ENCODE data around the gene NOP16.

NOP16 gene, protein sequence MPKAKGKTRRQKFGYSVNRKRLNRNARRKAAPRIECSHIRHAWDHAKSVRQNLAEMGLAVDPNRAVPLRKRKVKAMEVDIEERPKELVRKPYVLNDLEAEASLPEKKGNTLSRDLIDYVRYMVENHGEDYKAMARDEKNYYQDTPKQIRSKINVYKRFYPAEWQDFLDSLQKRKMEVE

DNA sequence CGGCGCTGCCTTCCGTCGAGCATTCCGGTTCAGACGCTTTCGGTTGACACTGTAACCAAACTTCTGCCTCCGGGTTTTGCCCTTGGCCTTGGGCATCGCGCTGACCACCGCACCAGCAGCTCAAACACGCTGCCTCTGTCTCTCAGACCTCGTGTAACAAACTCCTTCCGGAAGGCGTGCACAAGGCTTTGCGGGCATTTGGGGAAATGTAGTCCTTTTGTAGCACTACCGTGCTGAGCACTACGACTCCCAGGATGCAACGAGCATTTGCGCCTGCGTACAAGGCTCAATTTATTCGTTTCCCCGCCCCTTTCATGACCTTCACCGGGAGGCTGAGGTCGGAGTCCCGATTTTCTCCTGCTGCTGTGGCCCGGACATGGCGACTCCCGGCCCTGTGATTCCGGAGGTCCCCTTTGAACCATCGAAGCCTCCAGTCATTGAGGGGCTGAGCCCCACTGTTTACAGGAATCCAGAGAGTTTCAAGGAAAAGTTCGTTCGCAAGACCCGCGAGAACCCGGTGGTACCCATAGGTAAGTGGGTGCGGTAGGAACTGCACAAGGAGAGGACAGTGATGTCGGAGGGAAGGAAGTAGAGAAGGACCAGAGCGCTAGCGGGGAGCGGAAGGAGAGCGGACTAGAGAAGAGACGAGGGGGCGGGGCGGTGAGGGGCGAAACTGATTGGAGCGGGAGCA lies at the start of gene NOP16, which contains the start of gene HIGD2A:
Gene NOP16 (minus strand): TSS at position 155 of the 691 bp plus-strand sequence. CDS start 59 bp downstream, at position 96.
Gene HIGD2A (plus strand): TSS at position 308 of the 691 bp plus-strand sequence. CDS start 69 bp downstream, at position 377.
- DNase-seq (ENCODE audit: low read depth) = peak; percentile 99

- no peak for DNase-seq (ENCODE audit: low read depth)
These were observed 48.3 kb upstream of the NOP16 start for GRCh38 chr5:176436656-176437055.

- no peak for DNase-seq (ENCODE audit: low read depth)
These were observed 44.3 kb upstream of the NOP16 start for GRCh38 chr5:176432707-176433106.

- DNase-seq (ENCODE audit: low read depth) = no peak
These were observed 41.6 kb upstream of the NOP16 start for GRCh38 chr5:176429972-176430371.

GRCh38 chr5:176427971-176428370 lies 39.6 kb upstream of the NOP16 start:
- no peak for DNase-seq (ENCODE audit: low read depth)

GRCh38 chr5:176426876-176427275 lies 38.5 kb upstream of the NOP16 start:
- no peak for DNase-seq (ENCODE audit: low read depth)

GRCh38 chr5:176425791-176426190 lies 37.4 kb upstream of the NOP16 start:
- DNase-seq (ENCODE audit: low read depth) = no peak

DNA sequence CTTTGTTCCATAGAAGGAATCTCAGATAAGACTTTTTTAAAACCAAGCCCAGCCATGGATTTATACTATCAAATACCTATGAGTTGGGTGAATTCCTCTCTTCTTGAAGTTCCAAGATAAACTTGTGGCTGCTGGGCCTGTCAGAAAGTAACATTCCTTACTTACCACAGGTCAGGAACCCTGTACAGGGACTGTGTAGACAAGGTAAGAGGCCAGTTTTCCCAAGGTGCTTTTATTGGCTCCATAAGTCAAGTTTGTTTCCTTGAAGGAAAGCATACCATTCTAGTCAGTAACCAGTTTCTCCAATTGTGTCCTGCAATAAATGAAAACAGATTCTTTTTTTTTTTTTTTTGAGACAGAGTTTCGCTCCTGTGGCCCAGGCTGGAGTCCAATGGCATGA lies 36.7 kb upstream of the NOP16 start:
- DNase-seq (ENCODE audit: low read depth) = no peak

GRCh38 chr5:176424181-176424580 lies 35.8 kb upstream of the NOP16 start:
- no peak for DNase-seq (ENCODE audit: low read depth)

- DNase-seq (ENCODE audit: low read depth) = no peak
These were observed 32.7 kb upstream of the NOP16 start for GRCh38 chr5:176420972-176421544.

DNA sequence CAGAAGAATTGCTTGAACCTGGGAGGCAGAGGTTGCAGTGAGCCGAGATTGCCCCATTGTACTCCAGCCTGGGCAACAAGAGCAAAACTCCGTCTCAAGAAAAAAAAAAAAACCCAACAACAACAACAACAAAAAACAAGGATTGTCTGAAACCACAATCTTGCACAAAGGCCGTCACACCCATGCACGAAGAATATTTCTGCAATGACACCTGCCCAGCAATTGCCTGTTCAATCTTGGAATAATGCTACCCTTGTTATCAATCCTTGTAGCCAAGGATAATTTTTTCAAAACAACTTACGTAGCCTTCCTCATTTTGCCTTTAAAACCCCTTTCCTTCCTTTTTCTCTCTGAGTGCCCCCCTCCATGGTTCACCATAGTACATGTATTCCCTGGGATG lies 31.7 kb upstream of the NOP16 start:
- no peak for DNase-seq (ENCODE audit: low read depth)

DNA sequence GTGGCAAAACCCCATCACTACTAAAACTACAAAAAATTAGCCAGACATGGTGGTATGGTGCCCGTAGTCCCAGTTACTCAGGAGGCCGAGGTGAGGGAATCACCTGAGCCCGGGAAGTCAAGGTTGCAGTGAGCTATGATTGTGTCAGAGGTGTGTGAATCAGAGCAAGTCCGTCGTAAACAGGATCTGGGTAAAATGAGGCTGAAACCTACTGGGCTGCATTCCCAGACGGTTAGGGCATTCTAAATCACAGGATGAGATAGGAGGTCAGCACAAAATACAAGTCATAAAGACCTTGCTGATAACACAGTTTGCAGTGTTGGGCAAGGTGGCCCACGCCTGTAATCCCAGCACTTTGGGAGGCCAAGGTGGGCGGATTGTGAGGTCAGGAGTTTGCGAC lies 29.9 kb upstream of the NOP16 start:
- no peak for DNase-seq (ENCODE audit: low read depth)

GRCh38 chr5:176416965-176417364 lies 28.6 kb upstream of the NOP16 start:
- no peak for DNase-seq (ENCODE audit: low read depth)

DNA sequence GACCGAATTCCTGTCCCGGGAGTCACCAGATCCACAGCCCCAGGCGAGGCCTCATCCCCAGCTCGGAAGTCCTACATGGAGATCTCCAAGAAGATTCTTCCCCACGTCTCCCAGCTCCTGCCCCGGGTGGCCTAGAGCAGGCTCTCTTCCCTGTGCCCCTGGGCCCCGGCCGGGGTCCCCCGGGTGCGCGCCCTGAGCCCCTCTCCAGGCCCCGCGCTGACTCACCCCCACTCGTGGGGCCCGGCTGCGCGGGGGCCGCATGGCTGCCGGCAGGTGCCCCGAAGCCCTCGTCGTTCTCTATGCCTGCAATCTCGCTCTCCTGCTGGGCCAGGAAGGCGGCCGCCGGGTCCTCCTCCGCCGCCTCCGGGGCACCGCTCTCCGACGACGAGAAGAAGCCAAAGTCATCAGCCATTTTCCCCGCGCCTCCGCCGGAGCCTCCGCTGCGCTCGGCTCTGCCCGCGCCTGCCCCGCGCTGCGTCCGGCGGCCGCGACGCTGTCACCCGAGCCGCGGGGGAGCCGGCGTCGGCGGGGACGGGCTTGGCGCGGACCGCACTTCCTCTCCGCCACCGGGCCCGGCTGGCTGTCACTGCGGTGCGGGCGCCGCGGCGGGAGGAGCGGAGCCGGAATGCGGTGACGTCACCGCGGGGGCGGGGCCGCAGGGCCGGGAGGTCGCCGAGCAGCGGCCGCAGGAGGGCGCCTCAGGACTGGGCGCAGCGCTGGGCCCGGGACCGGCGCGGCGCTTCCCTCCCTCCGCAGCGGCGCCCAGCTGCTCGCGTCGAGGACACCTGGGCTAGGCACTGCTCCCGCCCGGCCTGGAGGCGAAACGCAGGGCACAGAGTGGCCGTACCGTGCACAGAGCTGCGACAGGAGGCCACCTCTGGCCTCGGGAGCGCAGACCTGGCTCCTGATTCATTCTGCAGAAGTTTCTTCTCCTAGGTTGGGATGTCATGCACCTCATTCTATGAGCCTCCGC lies 27.8 kb upstream of the NOP16 start, which contains the start of gene CLTB:
Gene CLTB (minus strand): TSS at position 588 of the 973 bp plus-strand sequence. CDS start 176 bp downstream, at position 412.
- DNase-seq (ENCODE audit: low read depth) = peak; percentile 88

- no peak for DNase-seq (ENCODE audit: low read depth)
These were observed 27.0 kb upstream of the NOP16 start for GRCh38 chr5:176415240-176415951.

- no peak for DNase-seq (ENCODE audit: low read depth)
These were observed 26.3 kb upstream of the NOP16 start for GRCh38 chr5:176414704-176415103.

- no peak for DNase-seq (ENCODE audit: low read depth)
These were observed 25.4 kb upstream of the NOP16 start for GRCh38 chr5:176413709-176414191.

DNA sequence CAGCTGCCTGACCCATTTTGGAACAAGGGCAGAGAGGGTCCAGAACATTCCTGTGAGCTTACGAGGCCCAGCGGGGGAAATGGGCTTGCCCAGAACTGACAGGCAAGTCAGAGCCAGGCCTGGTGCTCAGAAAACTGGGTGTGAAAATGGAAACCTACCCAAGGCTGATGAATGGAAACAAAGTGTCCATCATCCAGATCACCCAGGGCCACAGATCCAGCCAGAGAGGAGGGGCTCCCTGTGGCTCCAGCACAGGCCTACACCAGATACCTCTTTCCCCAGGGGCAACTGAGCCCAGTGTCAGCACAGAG lies 24.8 kb upstream of the NOP16 start:
- DNase-seq (ENCODE audit: low read depth) = no peak

DNA sequence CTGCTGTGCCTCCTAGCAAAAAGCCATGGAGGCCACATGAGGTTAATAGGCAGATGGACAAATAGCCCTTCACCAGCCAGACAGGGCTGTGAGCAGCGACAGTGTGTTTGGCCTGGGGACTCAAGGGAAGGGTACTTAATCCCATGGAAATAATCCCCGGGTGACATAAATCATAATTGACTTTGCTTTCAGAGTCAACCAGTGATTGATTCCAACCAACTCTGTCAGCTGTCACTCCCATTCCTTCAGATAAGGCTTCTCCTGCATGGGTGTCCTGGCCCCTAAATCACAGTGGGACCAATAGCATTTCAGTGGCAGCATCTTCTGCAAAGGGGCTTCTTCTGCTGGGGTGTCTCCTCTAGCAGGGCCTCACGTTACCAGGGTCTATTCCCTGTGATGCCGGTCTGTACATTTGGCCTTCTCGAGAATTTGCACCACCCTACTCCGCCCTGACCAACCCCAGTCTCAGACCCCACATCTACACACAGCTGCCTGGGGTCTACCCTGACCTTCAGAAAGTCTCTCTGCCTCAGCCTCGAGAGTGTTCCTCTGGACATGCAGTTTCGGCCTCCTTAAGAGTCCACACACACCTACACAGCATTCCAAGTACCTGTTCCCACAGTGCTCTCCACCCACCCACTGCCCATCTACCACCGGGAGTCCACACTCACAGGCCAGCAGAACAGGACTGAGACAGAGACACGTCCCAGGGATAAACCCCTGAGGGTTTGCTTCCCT lies 24.3 kb upstream of the NOP16 start:
- DNase-seq (ENCODE audit: low read depth) = no peak

DNA sequence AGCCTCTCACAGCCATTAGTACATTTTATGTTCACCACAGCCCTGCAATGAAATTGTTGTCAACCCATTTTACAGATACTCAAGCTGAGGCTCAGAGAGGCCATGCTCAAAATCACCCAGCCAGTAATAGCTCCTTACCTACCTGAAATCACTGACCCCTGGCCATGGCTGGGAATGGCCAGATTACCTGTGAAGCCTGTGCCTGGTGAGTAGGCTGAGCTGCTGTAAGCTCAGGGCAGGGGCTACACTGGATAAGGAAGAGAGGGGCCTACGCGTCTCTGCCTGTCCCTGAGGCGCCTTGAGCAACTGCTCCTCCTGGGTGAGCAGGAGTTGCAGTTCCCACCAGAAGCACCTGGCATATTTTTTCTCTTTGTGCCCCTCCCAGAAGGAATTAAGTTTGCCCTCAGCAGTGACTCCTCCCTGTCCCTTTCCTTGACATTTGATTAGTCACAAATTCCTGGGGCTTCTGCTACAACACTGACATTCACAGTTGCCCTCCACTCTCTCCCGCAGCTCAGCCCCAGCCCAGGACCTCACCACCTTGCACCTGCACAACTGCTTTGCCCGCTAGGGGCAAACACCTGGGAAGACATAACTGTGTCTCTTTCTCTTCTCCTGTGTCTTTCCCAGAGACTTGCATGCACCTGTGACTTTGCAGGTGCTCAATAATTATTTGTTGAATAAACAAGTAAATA lies 22.2 kb upstream of the NOP16 start:
- no peak for DNase-seq (ENCODE audit: low read depth)

All from activated T-cell treated with anti-CD3 and anti-CD28 coated beads for 24 hours (primary cell).